ENCODE results near the gene IDH3G.

The IDH3G gene

GRCh38 chrX:153784325-153784967 is 9.7 kb downstream of the IDH3G start:
- no peak for DNase-seq

GRCh38 chrX:153783378-153784013 is 10.7 kb downstream of the IDH3G start:
- no peak for DNase-seq

GRCh38 chrX:153782871-153783270 is 11.3 kb downstream of the IDH3G start:
- DNase-seq, result no peak

GRCh38 chrX:153782313-153782712 is 11.9 kb downstream of the IDH3G start:
- DNase-seq, result peak in 1 of 2 experiments; percentile 60

GRCh38 chrX:153781428-153782047 is 12.6 kb downstream of the IDH3G start:
- DNase-seq, result peak in 1 of 2 experiments; percentile 40

- no peak for DNase-seq
Measured at GRCh38 chrX:153780678-153781427, 13.3 kb downstream of the IDH3G start, which contains the start of gene SRPK3. TSS of gene SRPK3 (plus strand) at chrX:153781041. CDS start at chrX:153781087, 46 bp downstream.

- no peak for DNase-seq
Measured at GRCh38 chrX:153779891-153780677, 14.1 kb downstream of the IDH3G start.

- DNase-seq, result no peak
Measured at GRCh38 chrX:153778684-153779101, 15.5 kb downstream of the IDH3G start.

GRCh38 chrX:153778181-153778580 is 16.0 kb downstream of the IDH3G start:
- DNase-seq, result no peak

- DNase-seq, result no peak
Measured at GRCh38 chrX:153777261-153778090, 16.7 kb downstream of the IDH3G start.

- no peak for DNase-seq
Measured at GRCh38 chrX:153776611-153777045, 17.5 kb downstream of the IDH3G start.

GRCh38 chrX:153776120-153776599 is 18.0 kb downstream of the IDH3G start:
- no peak for DNase-seq

- no peak for DNase-seq
Measured at GRCh38 chrX:153775293-153776119, 18.7 kb downstream of the IDH3G start.

GRCh38 chrX:153774576-153775292 is 19.4 kb downstream of the IDH3G start:
- DNase-seq, result no peak

GRCh38 chrX:153773741-153774575 is 20.2 kb downstream of the IDH3G start:
- DNase-seq, result no peak

GRCh38 chrX:153773218-153773611 is 21.0 kb downstream of the IDH3G start:
- DNase-seq, result no peak

GRCh38 chrX:153772316-153773217 is 21.6 kb downstream of the IDH3G start:
- DNase-seq, result no peak

Data from NCI-H524 (cell line).